ENCODE results near the gene MEIOB. TPM values are rescaled to one million over a fixed set of nuclear protein-coding genes. Genes with fewer than 3 reads are reported as not detected.

MEIOB gene
- total RNA-seq, 4 donors from 2014 or later = 0.76 TPM; not detected in 3

GRCh38 chr16:1895949-1896675 lies 24.1 kb upstream of the MEIOB start:
- TF ChIP-seq POLR2A (IDR thresholded peaks at IDR 0.05) (no peak), CTCF (IDR thresholded peaks at IDR 0.05) (no peak)
- no peak for DNase-seq
- Histone ChIP-seq H3K27me3 (peaks cover 0 to 56% (median 0%) of the 10 kb centered on the region in 4 donors), H3K9me3 (no peaks in the 10 kb centered on the region), H3K4me1 (peaks cover 0 to 61% (median 12%) of the 10 kb centered on the region in 3 donors), H3K4me3 (no peak overlapping the region), H3K36me3 (no peaks in the 10 kb centered on the region), H3K27ac (peak overlapping the region in 2 of 4 donors; percentile 19 to 60)
- 33 to 66% methylated on average over 4 to 24 of the region's 27 CpGs for WGBS, 2 donors
- intact Hi-C loops (cut with DNase I) = no loop called here

- Histone ChIP-seq H3K4me1 (peaks cover 0 to 64% (median 5%) of the 10 kb centered on the region in 3 donors), H3K4me3 (no peak overlapping the region), H3K27me3 (peaks cover 0 to 52% (median 0%) of the 10 kb centered on the region in 4 donors), H3K9me3 (no peaks in the 10 kb centered on the region), H3K27ac (peak overlapping the region in 1 of 4 donors; percentile 19), H3K36me3 (no peaks in the 10 kb centered on the region)
- DNase-seq = no peak
- intact Hi-C loops (cut with DNase I) = no loop called here
- WGBS, 2 donors = 84 to 91% methylated on average over 5 of the region's 5 CpGs
- TF ChIP-seq CTCF (IDR thresholded peaks at IDR 0.05) (no peak), POLR2A (IDR thresholded peaks at IDR 0.05) (no peak)
Observed at GRCh38 chr16:1895068-1895467, 23.1 kb upstream of the MEIOB start.

- TF ChIP-seq CTCF (IDR thresholded peaks at IDR 0.05) (no peak), POLR2A (IDR thresholded peaks at IDR 0.05) (no peak)
- WGBS, 2 donors = 18% methylated on average over 4 of the region's 4 CpGs
- Histone ChIP-seq H3K9me3 (no peaks in the 10 kb centered on the region), H3K27ac (no peak overlapping the region), H3K4me1 (peaks cover 0 to 43% (median 0%) of the 10 kb centered on the region in 3 donors), H3K27me3 (peaks cover 0 to 39% (median 0%) of the 10 kb centered on the region in 4 donors), H3K36me3 (no peaks in the 10 kb centered on the region), H3K4me3 (no peak overlapping the region)
- no peak for DNase-seq
- intact Hi-C loops (cut with DNase I) = no loop called here
Observed at GRCh38 chr16:1890708-1891050, 18.7 kb upstream of the MEIOB start.

- TF ChIP-seq CTCF (IDR thresholded peaks at IDR 0.05) = no peak
- no peak for TF ChIP-seq POLR2A (IDR thresholded peaks at IDR 0.05)
- Histone ChIP-seq H3K27me3 (peaks cover 0 to 44% (median 0%) of the 10 kb centered on the region in 4 donors), H3K4me1 (peaks cover 0 to 38% (median 0%) of the 10 kb centered on the region in 3 donors), H3K36me3 (no peaks in the 10 kb centered on the region), H3K9me3 (no peaks in the 10 kb centered on the region), H3K27ac (no peak overlapping the region), H3K4me3 (no peak overlapping the region)
- 29 to 30% methylated on average over 15 of the region's 16 CpGs for WGBS, 2 donors
- intact Hi-C loops (cut with DNase I) = no loop called here
- DNase-seq = no peak
Observed at GRCh38 chr16:1890024-1890707, 18.2 kb upstream of the MEIOB start.

- H3K4me3 ChIP-seq = no peak overlapping the region
- no peak for TF ChIP-seq CTCF (IDR thresholded peaks at IDR 0.05)
- no peak for TF ChIP-seq POLR2A (IDR thresholded peaks at IDR 0.05)
- no peaks in the 10 kb centered on the region for H3K9me3 ChIP-seq
- peaks cover 0 to 57% (median 0%) of the 10 kb centered on the region in 4 donors for H3K27me3 ChIP-seq
- H3K4me1 ChIP-seq = peaks cover 0 to 20% (median 0%) of the 10 kb centered on the region in 3 donors
- WGBS, 2 donors = 56 to 74% methylated on average over 10 to 13 of the region's 14 CpGs
- intact Hi-C loops (cut with DNase I) = no loop called here
- H3K36me3 ChIP-seq = no peaks in the 10 kb centered on the region
- no peak for DNase-seq
- no peak overlapping the region for H3K27ac ChIP-seq
Observed at GRCh38 chr16:1887711-1888354, 15.9 kb upstream of the MEIOB start.

All from esophagus squamous epithelium (tissue), 5 donors.